Measurements from ENCODE around the gene ACE.

DNA sequence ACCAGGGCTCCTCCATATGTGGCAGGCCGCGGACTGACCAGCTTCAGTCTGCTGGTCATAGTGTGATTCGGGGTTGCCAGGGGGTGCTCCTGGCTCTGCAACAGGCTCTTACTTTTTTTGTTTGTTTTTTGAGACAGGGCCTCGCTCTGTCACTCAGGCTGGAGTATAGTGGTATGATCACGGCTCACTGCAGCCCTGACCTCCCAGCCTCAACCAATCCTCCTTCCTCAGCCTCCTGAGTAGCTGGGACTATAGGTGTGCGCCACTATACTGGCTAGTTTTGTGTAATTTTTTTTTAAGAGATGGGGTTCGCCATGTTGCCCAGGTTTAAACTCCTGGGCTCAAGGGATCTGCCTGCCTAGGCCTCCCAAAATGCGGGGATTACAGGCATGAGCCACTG, 34.5 kb downstream of the ACE start:
- TF ChIP-seq POLR2A (IDR thresholded peaks at IDR 0.05; ENCODE audit: low read depth, low read length) (no peak), POLR2AphosphoS5 (IDR thresholded peaks at IDR 0.05; ENCODE audit: low read depth, low read length) (no peak)
